ENCODE data around the gene PTPRM. TPM values are rescaled to one million over a fixed set of nuclear protein-coding genes. Genes with fewer than 3 reads are reported as not detected.

PTPRM gene
- total and polyA plus RNA-seq, 2 experiments from 2014 or later, result 1.6 to 5.3 TPM

DNA sequence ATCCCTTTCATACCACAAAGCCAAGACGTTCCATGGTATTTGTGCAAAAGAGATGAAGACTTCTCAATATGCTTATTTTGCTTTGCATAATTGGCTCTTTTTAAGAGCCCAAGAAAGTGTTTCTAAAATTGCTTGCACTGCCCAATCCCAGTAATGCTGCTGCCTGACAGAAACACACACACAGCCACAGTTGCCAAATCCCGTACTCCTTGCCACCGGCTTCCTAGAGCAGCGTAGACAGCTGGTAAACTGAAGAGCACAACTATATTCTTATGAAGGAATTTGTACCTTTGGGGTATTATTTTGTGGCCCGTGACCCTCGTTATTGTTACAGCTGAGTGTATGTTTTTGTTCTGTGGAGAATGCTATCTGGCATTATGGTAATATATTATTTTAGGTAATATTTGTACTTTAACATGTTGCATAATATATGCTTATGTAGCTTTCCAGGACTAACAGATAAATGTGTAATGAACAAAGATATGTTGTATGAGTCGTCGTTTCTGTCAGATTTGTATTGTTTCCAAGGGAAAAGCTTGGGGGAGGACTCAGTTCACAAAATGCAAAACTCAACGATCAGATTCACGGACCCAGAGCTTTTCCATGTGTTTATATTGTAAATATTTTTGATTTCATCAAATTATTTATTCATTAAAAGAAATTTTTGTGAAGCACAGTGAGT, 839.2 kb downstream of the PTPRM start:
- H3K4me2 ChIP-seq, result no peak overlapping the region

More for the DNA sequence above, 839.2 kb downstream of the PTPRM start:
- H2AFZ ChIP-seq, result no peak overlapping the region
- ATAC-seq (no peak), DNase-seq (ENCODE audit: low spot score) (no peak)
- H3K27ac ChIP-seq (ENCODE audit: low read depth), result no peak overlapping the region
- H3K27ac Mint-ChIP-seq, result no peak overlapping the region
- no peaks in the 10 kb centered on the region for H3F3A ChIP-seq (replicated peaks; ENCODE audit: low read depth)
- H3K79me2 ChIP-seq (replicated peaks; ENCODE audit: insufficient read depth), result no peaks in the 10 kb centered on the region
- no peaks in the 10 kb centered on the region; the same call in 1 of the 2 replicates for H3K9me2 ChIP-seq (ENCODE audit: insufficient read depth)
- H3K4me3 ChIP-seq, result no peak overlapping the region
- H3K9me3 Mint-ChIP-seq, result peaks cover 20% of the 10 kb centered on the region
- H3K27me3 ChIP-seq (ENCODE audit: insufficient read depth), result no peaks in the 10 kb centered on the region
- peaks cover 3% of the 10 kb centered on the region for H3K27me3 Mint-ChIP-seq (ENCODE audit: insufficient read depth, low read depth, poor library complexity)
- peaks cover 17% of the 10 kb centered on the region for H3K36me3 Mint-ChIP-seq (ENCODE audit: low read depth)
- H3K4me1 ChIP-seq (ENCODE audit: insufficient read depth), result peaks cover 8% of the 10 kb centered on the region; the same call in 1 of the 2 replicates
- peaks cover 8% of the 10 kb centered on the region for H3K4me1 Mint-ChIP-seq
- TF ChIP-seq EZH2 (IDR thresholded peaks at IDR 0.05; ENCODE audit: low read depth, unreplicated experiment), result no peak
- no peak for TF ChIP-seq JUNB (IDR thresholded peaks at IDR 0.05; ENCODE audit: unreplicated experiment)
- TF ChIP-seq, protein P1, sequence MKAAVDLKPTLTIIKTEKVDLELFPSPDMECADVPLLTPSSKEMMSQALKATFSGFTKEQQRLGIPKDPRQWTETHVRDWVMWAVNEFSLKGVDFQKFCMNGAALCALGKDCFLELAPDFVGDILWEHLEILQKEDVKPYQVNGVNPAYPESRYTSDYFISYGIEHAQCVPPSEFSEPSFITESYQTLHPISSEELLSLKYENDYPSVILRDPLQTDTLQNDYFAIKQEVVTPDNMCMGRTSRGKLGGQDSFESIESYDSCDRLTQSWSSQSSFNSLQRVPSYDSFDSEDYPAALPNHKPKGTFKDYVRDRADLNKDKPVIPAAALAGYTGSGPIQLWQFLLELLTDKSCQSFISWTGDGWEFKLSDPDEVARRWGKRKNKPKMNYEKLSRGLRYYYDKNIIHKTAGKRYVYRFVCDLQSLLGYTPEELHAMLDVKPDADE (IDR thresholded peaks at IDR 0.05), result no peak
- TF ChIP-seq CREB1 (CRISPR knock-in tag; IDR thresholded peaks at IDR 0.05; ENCODE audit: low read depth), result no peak
- TF ChIP-seq, protein P2, sequence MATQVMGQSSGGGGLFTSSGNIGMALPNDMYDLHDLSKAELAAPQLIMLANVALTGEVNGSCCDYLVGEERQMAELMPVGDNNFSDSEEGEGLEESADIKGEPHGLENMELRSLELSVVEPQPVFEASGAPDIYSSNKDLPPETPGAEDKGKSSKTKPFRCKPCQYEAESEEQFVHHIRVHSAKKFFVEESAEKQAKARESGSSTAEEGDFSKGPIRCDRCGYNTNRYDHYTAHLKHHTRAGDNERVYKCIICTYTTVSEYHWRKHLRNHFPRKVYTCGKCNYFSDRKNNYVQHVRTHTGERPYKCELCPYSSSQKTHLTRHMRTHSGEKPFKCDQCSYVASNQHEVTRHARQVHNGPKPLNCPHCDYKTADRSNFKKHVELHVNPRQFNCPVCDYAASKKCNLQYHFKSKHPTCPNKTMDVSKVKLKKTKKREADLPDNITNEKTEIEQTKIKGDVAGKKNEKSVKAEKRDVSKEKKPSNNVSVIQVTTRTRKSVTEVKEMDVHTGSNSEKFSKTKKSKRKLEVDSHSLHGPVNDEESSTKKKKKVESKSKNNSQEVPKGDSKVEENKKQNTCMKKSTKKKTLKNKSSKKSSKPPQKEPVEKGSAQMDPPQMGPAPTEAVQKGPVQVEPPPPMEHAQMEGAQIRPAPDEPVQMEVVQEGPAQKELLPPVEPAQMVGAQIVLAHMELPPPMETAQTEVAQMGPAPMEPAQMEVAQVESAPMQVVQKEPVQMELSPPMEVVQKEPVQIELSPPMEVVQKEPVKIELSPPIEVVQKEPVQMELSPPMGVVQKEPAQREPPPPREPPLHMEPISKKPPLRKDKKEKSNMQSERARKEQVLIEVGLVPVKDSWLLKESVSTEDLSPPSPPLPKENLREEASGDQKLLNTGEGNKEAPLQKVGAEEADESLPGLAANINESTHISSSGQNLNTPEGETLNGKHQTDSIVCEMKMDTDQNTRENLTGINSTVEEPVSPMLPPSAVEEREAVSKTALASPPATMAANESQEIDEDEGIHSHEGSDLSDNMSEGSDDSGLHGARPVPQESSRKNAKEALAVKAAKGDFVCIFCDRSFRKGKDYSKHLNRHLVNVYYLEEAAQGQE (IDR thresholded peaks at IDR 0.05; ENCODE audit: unreplicated experiment), result no peak
- TF ChIP-seq, protein P3, sequence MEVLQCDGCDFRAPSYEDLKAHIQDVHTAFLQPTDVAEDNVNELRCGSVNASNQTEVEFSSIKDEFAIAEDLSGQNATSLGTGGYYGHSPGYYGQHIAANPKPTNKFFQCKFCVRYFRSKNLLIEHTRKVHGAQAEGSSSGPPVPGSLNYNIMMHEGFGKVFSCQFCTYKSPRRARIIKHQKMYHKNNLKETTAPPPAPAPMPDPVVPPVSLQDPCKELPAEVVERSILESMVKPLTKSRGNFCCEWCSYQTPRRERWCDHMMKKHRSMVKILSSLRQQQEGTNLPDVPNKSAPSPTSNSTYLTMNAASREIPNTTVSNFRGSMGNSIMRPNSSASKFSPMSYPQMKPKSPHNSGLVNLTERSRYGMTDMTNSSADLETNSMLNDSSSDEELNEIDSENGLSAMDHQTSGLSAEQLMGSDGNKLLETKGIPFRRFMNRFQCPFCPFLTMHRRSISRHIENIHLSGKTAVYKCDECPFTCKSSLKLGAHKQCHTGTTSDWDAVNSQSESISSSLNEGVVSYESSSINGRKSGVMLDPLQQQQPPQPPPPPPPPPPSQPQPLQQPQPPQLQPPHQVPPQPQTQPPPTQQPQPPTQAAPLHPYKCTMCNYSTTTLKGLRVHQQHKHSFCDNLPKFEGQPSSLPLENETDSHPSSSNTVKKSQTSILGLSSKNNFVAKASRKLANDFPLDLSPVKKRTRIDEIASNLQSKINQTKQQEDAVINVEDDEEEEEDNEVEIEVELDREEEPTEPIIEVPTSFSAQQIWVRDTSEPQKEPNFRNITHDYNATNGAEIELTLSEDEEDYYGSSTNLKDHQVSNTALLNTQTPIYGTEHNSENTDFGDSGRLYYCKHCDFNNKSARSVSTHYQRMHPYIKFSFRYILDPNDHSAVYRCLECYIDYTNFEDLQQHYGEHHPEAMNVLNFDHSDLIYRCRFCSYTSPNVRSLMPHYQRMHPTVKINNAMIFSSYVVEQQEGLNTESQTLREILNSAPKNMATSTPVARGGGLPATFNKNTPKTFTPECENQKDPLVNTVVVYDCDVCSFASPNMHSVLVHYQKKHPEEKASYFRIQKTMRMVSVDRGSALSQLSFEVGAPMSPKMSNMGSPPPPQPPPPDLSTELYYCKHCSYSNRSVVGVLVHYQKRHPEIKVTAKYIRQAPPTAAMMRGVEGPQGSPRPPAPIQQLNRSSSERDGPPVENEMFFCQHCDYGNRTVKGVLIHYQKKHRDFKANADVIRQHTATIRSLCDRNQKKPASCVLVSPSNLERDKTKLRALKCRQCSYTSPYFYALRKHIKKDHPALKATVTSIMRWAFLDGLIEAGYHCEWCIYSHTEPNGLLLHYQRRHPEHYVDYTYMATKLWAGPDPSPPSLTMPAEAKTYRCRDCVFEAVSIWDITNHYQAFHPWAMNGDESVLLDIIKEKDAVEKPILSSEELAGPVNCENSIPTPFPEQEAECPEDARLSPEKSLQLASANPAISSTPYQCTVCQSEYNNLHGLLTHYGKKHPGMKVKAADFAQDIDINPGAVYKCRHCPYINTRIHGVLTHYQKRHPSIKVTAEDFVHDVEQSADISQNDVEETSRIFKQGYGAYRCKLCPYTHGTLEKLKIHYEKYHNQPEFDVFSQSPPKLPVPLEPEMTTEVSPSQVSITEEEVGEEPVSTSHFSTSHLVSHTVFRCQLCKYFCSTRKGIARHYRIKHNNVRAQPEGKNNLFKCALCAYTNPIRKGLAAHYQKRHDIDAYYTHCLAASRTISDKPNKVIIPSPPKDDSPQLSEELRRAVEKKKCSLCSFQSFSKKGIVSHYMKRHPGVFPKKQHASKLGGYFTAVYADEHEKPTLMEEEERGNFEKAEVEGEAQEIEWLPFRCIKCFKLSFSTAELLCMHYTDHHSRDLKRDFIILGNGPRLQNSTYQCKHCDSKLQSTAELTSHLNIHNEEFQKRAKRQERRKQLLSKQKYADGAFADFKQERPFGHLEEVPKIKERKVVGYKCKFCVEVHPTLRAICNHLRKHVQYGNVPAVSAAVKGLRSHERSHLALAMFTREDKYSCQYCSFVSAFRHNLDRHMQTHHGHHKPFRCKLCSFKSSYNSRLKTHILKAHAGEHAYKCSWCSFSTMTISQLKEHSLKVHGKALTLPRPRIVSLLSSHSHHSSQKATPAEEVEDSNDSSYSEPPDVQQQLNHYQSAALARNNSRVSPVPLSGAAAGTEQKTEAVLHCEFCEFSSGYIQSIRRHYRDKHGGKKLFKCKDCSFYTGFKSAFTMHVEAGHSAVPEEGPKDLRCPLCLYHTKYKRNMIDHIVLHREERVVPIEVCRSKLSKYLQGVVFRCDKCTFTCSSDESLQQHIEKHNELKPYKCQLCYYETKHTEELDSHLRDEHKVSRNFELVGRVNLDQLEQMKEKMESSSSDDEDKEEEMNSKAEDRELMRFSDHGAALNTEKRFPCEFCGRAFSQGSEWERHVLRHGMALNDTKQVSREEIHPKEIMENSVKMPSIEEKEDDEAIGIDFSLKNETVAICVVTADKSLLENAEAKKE (CRISPR knock-in tag; IDR thresholded peaks at IDR 0.05), result no peak
- TF ChIP-seq, protein P4, sequence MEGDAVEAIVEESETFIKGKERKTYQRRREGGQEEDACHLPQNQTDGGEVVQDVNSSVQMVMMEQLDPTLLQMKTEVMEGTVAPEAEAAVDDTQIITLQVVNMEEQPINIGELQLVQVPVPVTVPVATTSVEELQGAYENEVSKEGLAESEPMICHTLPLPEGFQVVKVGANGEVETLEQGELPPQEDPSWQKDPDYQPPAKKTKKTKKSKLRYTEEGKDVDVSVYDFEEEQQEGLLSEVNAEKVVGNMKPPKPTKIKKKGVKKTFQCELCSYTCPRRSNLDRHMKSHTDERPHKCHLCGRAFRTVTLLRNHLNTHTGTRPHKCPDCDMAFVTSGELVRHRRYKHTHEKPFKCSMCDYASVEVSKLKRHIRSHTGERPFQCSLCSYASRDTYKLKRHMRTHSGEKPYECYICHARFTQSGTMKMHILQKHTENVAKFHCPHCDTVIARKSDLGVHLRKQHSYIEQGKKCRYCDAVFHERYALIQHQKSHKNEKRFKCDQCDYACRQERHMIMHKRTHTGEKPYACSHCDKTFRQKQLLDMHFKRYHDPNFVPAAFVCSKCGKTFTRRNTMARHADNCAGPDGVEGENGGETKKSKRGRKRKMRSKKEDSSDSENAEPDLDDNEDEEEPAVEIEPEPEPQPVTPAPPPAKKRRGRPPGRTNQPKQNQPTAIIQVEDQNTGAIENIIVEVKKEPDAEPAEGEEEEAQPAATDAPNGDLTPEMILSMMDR (conservative IDR thresholded peaks at IDR 0.05; ENCODE audit: low read depth in 2 of 2), result no peak
- TF ChIP-seq NANOG (IDR thresholded peaks at IDR 0.05; ENCODE audit: borderline replicate concordance), result no peak
- no peaks in the 10 kb centered on the region; the same call in 1 of the 2 replicates for H3K36me3 ChIP-seq (ENCODE audit: insufficient read depth)
- H3K4me3 Mint-ChIP-seq, result no peak overlapping the region
- H4K20me1 ChIP-seq (replicated peaks; ENCODE audit: insufficient read depth), result no peaks in the 10 kb centered on the region
